Fibroblast of skin of left biceps (primary cell): ENCODE data around the gene PDILT.

ENCODE experiments used
- DNase-seq, 2 experiments: peaks; one replicate each; pipeline ENCODE4 v3.0.0-alpha.2; 2013; ENCODE audit warnings: low read depth in 2 of 2

PDILT gene

GRCh38 chr16:20401475-20402016, 3.0 kb downstream of the PDILT start:
- DNase-seq: no peak

- no peak for DNase-seq
Observed at GRCh38 chr16:20401066-20401465, 3.5 kb downstream of the PDILT start.

- no peak for DNase-seq
Observed at GRCh38 chr16:20399185-20399584, 5.4 kb downstream of the PDILT start.

- DNase-seq: no peak
Observed at GRCh38 chr16:20398603-20399002, 5.9 kb downstream of the PDILT start.

- DNase-seq: no peak
Observed at GRCh38 chr16:20397468-20398074, 7.0 kb downstream of the PDILT start.

GRCh38 chr16:20396846-20397467, 7.6 kb downstream of the PDILT start:
- DNase-seq: no peak

GRCh38 chr16:20395946-20396345, 8.6 kb downstream of the PDILT start:
- DNase-seq: no peak

GRCh38 chr16:20393801-20394577, 10.5 kb downstream of the PDILT start:
- DNase-seq: no peak

GRCh38 chr16:20391045-20391444, 13.5 kb downstream of the PDILT start:
- no peak for DNase-seq

- DNase-seq: no peak
Observed at GRCh38 chr16:20388854-20389253, 15.7 kb downstream of the PDILT start.

GRCh38 chr16:20387978-20388377, 16.6 kb downstream of the PDILT start:
- no peak for DNase-seq

GRCh38 chr16:20385844-20386832, 18.4 kb downstream of the PDILT start:
- DNase-seq: peak in 1 of 2 experiments; percentile 3

- peak; percentile 7 to 9 for DNase-seq
Observed at GRCh38 chr16:20383106-20384029, 21.2 kb downstream of the PDILT start.

- DNase-seq: no peak
Observed at GRCh38 chr16:20382202-20382948, 22.2 kb downstream of the PDILT start.

GRCh38 chr16:20380782-20381181, 23.8 kb downstream of the PDILT start:
- DNase-seq: no peak

- no peak for DNase-seq
Observed at GRCh38 chr16:20377181-20377580, 27.4 kb downstream of the PDILT start.

- DNase-seq: no peak
Observed at GRCh38 chr16:20372701-20373100, 31.8 kb downstream of the PDILT start.

GRCh38 chr16:20369452-20370054, 35.0 kb downstream of the PDILT start:
- no peak for DNase-seq

- no peak for DNase-seq
Observed at GRCh38 chr16:20364051-20364450, 40.5 kb downstream of the PDILT start.
